DOHH2 (cell line): Measurements from ENCODE around the gene MIEN1.

Experiments
- H3F3A ChIP-seq: fragments of 200-600 bp; sonication (generic), shearing (Covaris generic); 2 replicates; pipeline ENCODE4 v1.6.0; 2016; ENCODE audit warnings: antibody characterized with exemption, mild to moderate bottlenecking; ENCODE audit not compliant: control insufficient read depth, insufficient read depth
- H3K27ac ChIP-seq: fragments of 200-600 bp; sonication (generic); 2 replicates; pipeline ENCODE4 v1.5.1; 2014; ENCODE audit warnings: low read depth, mild to moderate bottlenecking, low read length, moderate library complexity
- H3K27me3 ChIP-seq: fragments of 200-600 bp; sonication (generic); 2 replicates; pipeline ENCODE4 v1.6.1; 2014; ENCODE audit warnings: mild to moderate bottlenecking, low read length, mixed read lengths; ENCODE audit not compliant: control insufficient read depth
- H3K36me3 ChIP-seq: fragments of 200-600 bp; sonication (generic); 2 replicates; pipeline ENCODE4 v1.6.1; 2014; ENCODE audit warnings: mild to moderate bottlenecking, low read length, moderate library complexity, mixed read lengths; ENCODE audit not compliant: control insufficient read depth
- H3K4me1 ChIP-seq: fragments of 200-600 bp; sonication (generic); 2 replicates; pipeline ENCODE4 v1.6.1; 2014; ENCODE audit warnings: mild to moderate bottlenecking, low read length, mixed read lengths; ENCODE audit not compliant: control insufficient read depth
- H3K4me2 ChIP-seq: fragments of 200-600 bp; sonication (generic); 2 replicates; pipeline ENCODE4 v1.6.0; 2014; ENCODE audit warnings: mild to moderate bottlenecking, low read length, moderate library complexity
- H3K4me3 ChIP-seq: fragments of 200-600 bp; sonication (generic); 2 replicates; pipeline ENCODE4 v1.5.1; 2014; ENCODE audit warnings: mild to moderate bottlenecking, low read length, mixed read lengths
- H3K79me2 ChIP-seq: fragments of 200-600 bp; sonication (generic); 2 replicates; pipeline ENCODE4 v1.6.1; 2014; ENCODE audit warnings: mild to moderate bottlenecking, low read length, mixed read lengths; ENCODE audit not compliant: control insufficient read depth
- H3K9me2 ChIP-seq: fragments of 200-600 bp; sonication (generic); replicated peaks from 2 replicates; pipeline ENCODE4 v1.6.1; 2014; ENCODE audit warnings: mild to moderate bottlenecking, low read length, mixed read lengths; ENCODE audit not compliant: control insufficient read depth
- H3K9me3 ChIP-seq: fragments of 200-600 bp; sonication (generic); 2 replicates; pipeline ENCODE4 v1.6.1; 2014; ENCODE audit warnings: antibody characterized with exemption, low read length, mixed read lengths; ENCODE audit not compliant: control insufficient read depth, insufficient read depth
- H4K20me1 ChIP-seq: fragments of 200-600 bp; sonication (generic); 2 replicates; pipeline ENCODE4 v1.6.0; 2014; ENCODE audit warnings: low read depth, mild to moderate bottlenecking, antibody characterized with exemption, low read length, moderate library complexity; ENCODE audit not compliant: control insufficient read depth, insufficient read depth
- CTCF ChIP-seq: fragments of 200-600 bp; sonication (generic); IDR thresholded peaks from one replicate; pipeline ENCODE4 v1.5.1; 2014; ENCODE audit warnings: antibody characterized with exemption, mild to moderate bottlenecking, low read depth, low read length; ENCODE audit not compliant: poor library complexity, severe bottlenecking
- EZH2phosphoT487 ChIP-seq: fragments of 200-600 bp; sonication (generic); IDR thresholded peaks from 2 replicates; pipeline ENCODE4 v1.6.1; 2017; ENCODE audit warnings: borderline replicate concordance, mild to moderate bottlenecking, antibody characterized with exemption, low read length, moderate library complexity, mixed read lengths

MIEN1 gene

GRCh38 chr17:39775031-39775430 lies 44.7 kb upstream of the MIEN1 start:
- Histone ChIP-seq H3K9me2 (no peaks in the 10 kb centered on the region), H3K79me2 (peaks cover 98% of the 10 kb centered on the region), H3K9me3 (no peaks in the 10 kb centered on the region), H3K27ac (peak overlapping the region; percentile 89), H3F3A (peaks cover 63% of the 10 kb centered on the region), H3K36me3 (peaks cover 95% of the 10 kb centered on the region), H4K20me1 (no peaks in the 10 kb centered on the region), H3K4me2 (peak overlapping the region; percentile 94), H3K4me1 (peaks cover 100% of the 10 kb centered on the region), H3K27me3 (no peaks in the 10 kb centered on the region), H3K4me3 (peak overlapping the region; percentile 78)
- no peak for TF ChIP-seq EZH2phosphoT487
- TF ChIP-seq CTCF = no peak

- H3K36me3 ChIP-seq = peaks cover 98% of the 10 kb centered on the region
- H3F3A ChIP-seq = peaks cover 62% of the 10 kb centered on the region
- H3K9me2 ChIP-seq = no peaks in the 10 kb centered on the region
- no peaks in the 10 kb centered on the region for H4K20me1 ChIP-seq
- no peaks in the 10 kb centered on the region for H3K27me3 ChIP-seq
- no peak for TF ChIP-seq EZH2phosphoT487
- TF ChIP-seq CTCF = no peak
- peak overlapping the region; percentile 94 for H3K4me2 ChIP-seq
- H3K9me3 ChIP-seq = no peaks in the 10 kb centered on the region
- peaks cover 100% of the 10 kb centered on the region for H3K4me1 ChIP-seq
- peak overlapping the region; percentile 78 for H3K4me3 ChIP-seq
- H3K27ac ChIP-seq = peak overlapping the region; percentile 89
- peaks cover 100% of the 10 kb centered on the region for H3K79me2 ChIP-seq
These were observed 43.7 kb upstream of the MIEN1 start for GRCh38 chr17:39774047-39774446.

DNA sequence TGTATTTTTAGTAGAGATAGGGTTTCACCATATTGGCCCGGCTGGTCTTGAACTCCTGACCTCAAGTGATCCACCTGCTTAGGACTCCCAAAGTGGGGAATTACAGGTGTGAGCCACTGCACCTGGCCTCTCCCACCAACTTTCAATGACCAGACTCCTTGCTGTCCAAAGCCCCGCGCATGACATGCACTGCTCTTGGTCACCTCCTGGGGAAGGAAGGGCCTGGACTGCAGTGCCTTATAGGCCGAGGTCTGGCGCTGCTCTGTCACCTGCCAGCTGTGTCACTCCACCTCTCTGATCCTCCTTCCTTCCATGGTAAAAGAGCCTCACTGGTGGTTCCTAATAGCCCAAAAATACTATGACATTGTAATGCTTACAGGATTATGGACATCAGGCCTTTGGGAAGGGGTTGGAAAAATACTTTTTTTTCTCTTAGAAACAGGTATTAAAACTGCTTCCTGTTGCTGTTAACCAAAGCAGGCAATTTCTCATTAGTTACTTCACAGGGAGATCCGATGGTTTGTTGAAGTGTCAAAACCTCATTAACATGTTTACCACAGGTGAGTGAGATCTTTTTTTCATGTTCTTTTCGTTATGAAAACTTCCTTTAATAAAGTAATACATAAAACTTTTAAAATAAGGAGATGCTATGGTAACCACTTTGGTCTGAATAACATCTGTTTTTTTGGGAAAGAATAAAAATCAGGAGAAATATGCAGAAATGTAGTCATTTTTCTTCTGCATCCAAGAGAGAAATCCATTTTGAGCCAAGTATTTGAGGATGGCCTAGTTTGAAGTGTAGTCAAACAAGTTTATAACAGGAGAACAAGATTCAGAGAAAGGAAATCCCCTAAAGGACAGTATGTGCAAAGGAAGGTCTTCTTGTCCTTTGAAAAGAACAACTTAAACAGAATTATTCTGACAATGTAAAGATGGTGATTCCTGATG lies 42.9 kb upstream of the MIEN1 start:
- H3F3A ChIP-seq = peaks cover 61% of the 10 kb centered on the region

More for the DNA sequence above, 42.9 kb upstream of the MIEN1 start:
- no peak for TF ChIP-seq CTCF
- no peak for TF ChIP-seq EZH2phosphoT487
- Histone ChIP-seq H3K9me2 (no peaks in the 10 kb centered on the region), H3K4me1 (peaks cover 100% of the 10 kb centered on the region), H3K4me2 (peak overlapping the region; percentile 94), H3K4me3 (peak overlapping the region; percentile 78), H3K27me3 (no peaks in the 10 kb centered on the region), H3K9me3 (no peaks in the 10 kb centered on the region), H4K20me1 (no peaks in the 10 kb centered on the region), H3K36me3 (peaks cover 98% of the 10 kb centered on the region), H3K79me2 (peaks cover 100% of the 10 kb centered on the region), H3K27ac (peak overlapping the region; percentile 89)
